HepG2 (cell line): ENCODE measurements around the gene KDM5A. TPM values are rescaled to one million over a fixed set of nuclear protein-coding genes. Genes with fewer than 3 reads are reported as not detected.
A peak's percentile ranks its signal among the peaks of the same experiment; 100 is the strongest.

Experiments
- EHMT2 ChIP-seq: fragments of 200-600 bp; sonication (generic); IDR thresholded peaks from 2 replicates; pipeline ENCODE4 v1.7.0; 2017; ENCODE audit warnings: antibody characterized with exemption, low read depth, low read length, borderline replicate concordance
- FOXK1 ChIP-seq: sonication (generic); formaldehyde crosslinking; IDR thresholded peaks from 2 replicates; pipeline ENCODE4 v1.4.0; 2020; ENCODE audit warnings: low read depth, missing genetic modification reagents, borderline replicate concordance
- KLF16 ChIP-seq, 2 experiments: sonication (generic) in 1 of 2; formaldehyde crosslinking in 1 of 2; IDR thresholded peaks; 2 replicates each; pipeline versions ENCODE4 v1.6.1 to v1.8.0; 2016 to 2023; ENCODE audit warnings: missing genetic modification reagents in 2 of 2, missing compliant biosample characterization in 1 of 2
- MEIS2 ChIP-seq: sonication (generic); formaldehyde crosslinking; IDR thresholded peaks from 2 replicates; pipeline ENCODE4 v1.9.0; 2021; ENCODE audit warnings: mild to moderate bottlenecking, missing genetic modification reagents
- RBFOX2 ChIP-seq: fragments of 200-400 bp; formaldehyde crosslinking; IDR thresholded peaks from 2 replicates; pipeline ENCODE4 v1.6.1; 2017; ENCODE audit warnings: low read depth, mild to moderate bottlenecking, low read length
- TAF15 ChIP-seq: fragments of 200-400 bp; formaldehyde crosslinking; IDR thresholded peaks from one replicate; pipeline ENCODE4 v1.6.1; 2018; ENCODE audit warnings: mild to moderate bottlenecking, low read depth, low read length; ENCODE audit not compliant: poor library complexity, severe bottlenecking
- TBP ChIP-seq: sonication (generic); formaldehyde crosslinking; IDR thresholded peaks from 2 replicates; pipeline ENCODE4 v1.5.0; 2020; ENCODE audit warnings: missing genetic modification reagents
- THAP11 ChIP-seq: IDR thresholded peaks from 2 replicates; pipeline ENCODE4 v1.6.1; 2016; ENCODE audit warnings: missing biosample characterization, missing genetic modification reagents
- TRIM24 ChIP-seq: sonication (generic); formaldehyde crosslinking; IDR thresholded peaks from 2 replicates; pipeline ENCODE4 v1.8.0; 2022; ENCODE audit warnings: mild to moderate bottlenecking, missing genetic modification reagents
- ZEB1 ChIP-seq: IDR thresholded peaks from 2 replicates; pipeline ENCODE4 v1.6.1; 2012; ENCODE audit warnings: mild to moderate bottlenecking, low read depth, inconsistent platforms; ENCODE audit not compliant: insufficient replicate concordance
- ZKSCAN1 ChIP-seq: fragments of 150-350 bp; IDR thresholded peaks from 2 replicates; pipeline ENCODE4 v1.6.1; 2014; ENCODE audit warnings: low read length
- ZNF138 ChIP-seq: sonication (generic); formaldehyde crosslinking; IDR thresholded peaks from 2 replicates; pipeline ENCODE4 v1.5.0; 2020; ENCODE audit warnings: mild to moderate bottlenecking, low read depth, missing genetic modification reagents
- ZNF468 ChIP-seq: sonication (generic); formaldehyde crosslinking; IDR thresholded peaks from 2 replicates; pipeline ENCODE4 v1.8.0; 2022; ENCODE audit warnings: mild to moderate bottlenecking, moderate library complexity, missing genetic modification reagents
- ZNF510 ChIP-seq: sonication (generic); formaldehyde crosslinking; IDR thresholded peaks from 2 replicates; pipeline ENCODE4 v1.4.0; 2020; ENCODE audit warnings: low read depth, mild to moderate bottlenecking, missing genetic modification reagents
- ZNF816 ChIP-seq: sonication (generic); formaldehyde crosslinking; IDR thresholded peaks from 2 replicates; pipeline ENCODE4 v1.8.0; 2022; ENCODE audit warnings: missing genetic modification reagents, mild to moderate bottlenecking, borderline replicate concordance
- polyA plus RNA-seq, 8 experiments: library from polyadenylated mRNA; depleted of rRNA in 3 of 8; stranded (reverse) in 7 of 8; unstranded in 1 of 8; fragments of >200 nt; fragmentation: Illumina TruSeq in 4 of 8; extraction: Trizol in 4 of 8; gene quantifications; 2 replicates each; pipeline versions ENCODE4 v1.2.1 to v1.2.3, GENCODE V29; 2011 to 2016; ENCODE audit warnings: low read depth in 4 of 8, missing spikeins in 1 of 8, mixed read lengths in 1 of 8; ENCODE audit not compliant: insufficient read depth in 1 of 8
- total RNA-seq, 5 experiments: library from RNA; depleted of rRNA; stranded (reverse); fragments of >200 nt; fragmentation: Illumina TruSeq; extraction: Trizol; gene quantifications; 2 replicates each; pipeline ENCODE4 v1.2.3, GENCODE V29; 2016; ENCODE audit warnings: low read depth in 1 of 5
- TF ChIP-seq, protein P1 (sequence below): sonication (generic); formaldehyde crosslinking; IDR thresholded peaks from 2 replicates; pipeline ENCODE4 v1.5.0; 2020; ENCODE audit warnings: missing genetic modification reagents
- TF ChIP-seq, protein P2 (sequence below): sonication (generic); formaldehyde crosslinking; IDR thresholded peaks from 2 replicates; pipeline ENCODE4 v1.9.0; 2022; ENCODE audit warnings: low read depth, missing genetic modification reagents
- TF ChIP-seq, protein P3 (sequence below): sonication (generic); formaldehyde crosslinking; IDR thresholded peaks from 2 replicates; pipeline ENCODE4 v1.4.0; 2020; ENCODE audit warnings: missing genetic modification reagents, borderline replicate concordance

Gene KDM5A
- total and polyA plus RNA-seq, 2 of the 13 experiments (the other 11 are each of a cell fraction or from before 2014, with no cell fraction given), result 12.0 to 29.2 TPM

DNA sequence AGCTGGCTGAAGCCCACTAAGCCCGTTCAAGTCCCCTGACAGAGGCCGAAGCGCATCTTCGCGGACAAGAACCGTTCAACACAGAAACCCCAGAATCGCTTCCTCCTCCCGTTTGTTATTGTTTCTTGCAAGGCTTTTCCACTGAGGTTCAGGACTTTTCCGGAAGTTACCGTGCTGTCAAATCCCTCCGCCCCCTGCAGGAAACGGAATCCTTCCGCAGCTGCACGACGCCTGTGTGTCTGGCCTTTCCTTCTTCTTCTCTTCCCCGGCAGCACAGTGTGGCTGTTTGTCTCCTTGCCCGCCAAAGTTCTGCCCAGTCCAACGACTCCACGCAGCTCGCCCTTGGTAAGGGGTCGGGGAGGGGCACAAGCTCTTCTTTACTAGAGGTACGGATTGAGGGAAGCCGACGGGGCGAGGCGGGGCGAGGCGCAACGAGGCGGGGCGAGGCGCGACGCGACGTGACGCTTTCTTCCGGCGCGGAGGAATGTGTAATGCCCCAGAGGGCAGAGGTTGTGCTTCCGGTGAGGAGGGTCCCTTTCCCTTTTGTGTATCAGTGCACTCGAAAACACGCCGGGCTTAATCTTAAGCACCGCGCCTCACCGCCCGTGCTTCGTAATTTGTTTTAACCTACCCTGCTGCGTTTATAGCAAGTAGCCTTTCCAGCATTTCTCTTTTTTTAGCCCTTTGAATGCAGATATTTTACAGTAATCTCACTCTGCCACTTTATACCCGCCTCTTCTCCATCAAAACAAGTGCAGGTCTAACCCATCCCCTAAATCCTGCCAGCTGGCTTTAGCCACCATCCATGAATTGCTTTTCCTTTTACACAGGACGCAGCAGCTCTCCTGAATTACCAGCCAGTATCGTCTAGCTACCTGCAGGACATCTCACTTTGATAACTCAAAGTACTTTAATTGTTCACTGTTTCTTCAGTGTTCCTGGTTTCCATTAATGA, at the start of gene KDM5A (continued):
- TF ChIP-seq, protein P1, sequence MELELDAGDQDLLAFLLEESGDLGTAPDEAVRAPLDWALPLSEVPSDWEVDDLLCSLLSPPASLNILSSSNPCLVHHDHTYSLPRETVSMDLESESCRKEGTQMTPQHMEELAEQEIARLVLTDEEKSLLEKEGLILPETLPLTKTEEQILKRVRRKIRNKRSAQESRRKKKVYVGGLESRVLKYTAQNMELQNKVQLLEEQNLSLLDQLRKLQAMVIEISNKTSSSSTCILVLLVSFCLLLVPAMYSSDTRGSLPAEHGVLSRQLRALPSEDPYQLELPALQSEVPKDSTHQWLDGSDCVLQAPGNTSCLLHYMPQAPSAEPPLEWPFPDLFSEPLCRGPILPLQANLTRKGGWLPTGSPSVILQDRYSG (CRISPR knock-in tag), result no peak
- TF ChIP-seq THAP11 (CRISPR knock-in tag), result peak; percentile 93
- no peak for TF ChIP-seq TAF15
- TF ChIP-seq RBFOX2, result peak; percentile 80
- TF ChIP-seq, protein P2, sequence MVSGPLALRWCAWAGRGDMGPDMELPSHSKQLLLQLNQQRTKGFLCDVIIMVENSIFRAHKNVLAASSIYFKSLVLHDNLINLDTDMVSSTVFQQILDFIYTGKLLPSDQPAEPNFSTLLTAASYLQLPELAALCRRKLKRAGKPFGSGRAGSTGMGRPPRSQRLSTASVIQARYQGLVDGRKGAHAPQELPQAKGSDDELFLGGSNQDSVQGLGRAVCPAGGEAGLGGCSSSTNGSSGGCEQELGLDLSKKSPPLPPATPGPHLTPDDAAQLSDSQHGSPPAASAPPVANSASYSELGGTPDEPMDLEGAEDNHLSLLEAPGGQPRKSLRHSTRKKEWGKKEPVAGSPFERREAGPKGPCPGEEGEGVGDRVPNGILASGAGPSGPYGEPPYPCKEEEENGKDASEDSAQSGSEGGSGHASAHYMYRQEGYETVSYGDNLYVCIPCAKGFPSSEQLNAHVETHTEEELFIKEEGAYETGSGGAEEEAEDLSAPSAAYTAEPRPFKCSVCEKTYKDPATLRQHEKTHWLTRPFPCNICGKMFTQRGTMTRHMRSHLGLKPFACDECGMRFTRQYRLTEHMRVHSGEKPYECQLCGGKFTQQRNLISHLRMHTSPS, result no peak
- peak in 1 of 2 experiments; percentile 89; a peak in 1 of 4 replicates for TF ChIP-seq KLF16 (CRISPR knock-in tag; IDR thresholded peaks at IDR 0.05)
- no peak for TF ChIP-seq ZNF510 (CRISPR knock-in tag)
- TF ChIP-seq TBP (CRISPR knock-in tag), result no peak
- TF ChIP-seq MEIS2, result peak; percentile 27
- no peak for TF ChIP-seq ZKSCAN1
- no peak for TF ChIP-seq ZEB1
- TF ChIP-seq ZNF138, result 0 out of 2 replicates have a peak, but pooled peaks have one; percentile 69
- no peak; the same call in 1 of the 2 replicates for TF ChIP-seq EHMT2
- no peak for TF ChIP-seq TRIM24 (CRISPR knock-in tag)
- no peak for TF ChIP-seq ZNF468 (CRISPR knock-in tag)
- TF ChIP-seq FOXK1 (CRISPR knock-in tag), result peak; percentile 91
- TF ChIP-seq, protein P3, sequence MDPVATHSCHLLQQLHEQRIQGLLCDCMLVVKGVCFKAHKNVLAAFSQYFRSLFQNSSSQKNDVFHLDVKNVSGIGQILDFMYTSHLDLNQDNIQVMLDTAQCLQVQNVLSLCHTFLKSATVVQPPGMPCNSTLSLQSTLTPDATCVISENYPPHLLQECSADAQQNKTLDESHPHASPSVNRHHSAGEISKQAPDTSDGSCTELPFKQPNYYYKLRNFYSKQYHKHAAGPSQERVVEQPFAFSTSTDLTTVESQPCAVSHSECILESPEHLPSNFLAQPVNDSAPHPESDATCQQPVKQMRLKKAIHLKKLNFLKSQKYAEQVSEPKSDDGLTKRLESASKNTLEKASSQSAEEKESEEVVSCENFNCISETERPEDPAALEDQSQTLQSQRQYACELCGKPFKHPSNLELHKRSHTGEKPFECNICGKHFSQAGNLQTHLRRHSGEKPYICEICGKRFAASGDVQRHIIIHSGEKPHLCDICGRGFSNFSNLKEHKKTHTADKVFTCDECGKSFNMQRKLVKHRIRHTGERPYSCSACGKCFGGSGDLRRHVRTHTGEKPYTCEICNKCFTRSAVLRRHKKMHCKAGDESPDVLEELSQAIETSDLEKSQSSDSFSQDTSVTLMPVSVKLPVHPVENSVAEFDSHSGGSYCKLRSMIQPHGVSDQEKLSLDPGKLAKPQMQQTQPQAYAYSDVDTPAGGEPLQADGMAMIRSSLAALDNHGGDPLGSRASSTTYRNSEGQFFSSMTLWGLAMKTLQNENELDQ (CRISPR knock-in tag), result no peak
- TF ChIP-seq ZNF816 (CRISPR knock-in tag), result no peak
